ENCODE data around the gene PDZD7.
"Not testable (repeated sequence)": the region's sequence is repeated elsewhere in the genome, so short reads cannot be mapped to it uniquely, and the experiment has no call there.

The PDZD7 gene

GRCh38 chr10:100977436-100977835 lies 53.5 kb downstream of the PDZD7 start:
- no peak overlapping the region for H3K4me3 ChIP-seq (ENCODE audit: control insufficient read depth, low read depth, low read length)
- TF ChIP-seq CTCF (conservative IDR thresholded peaks at IDR 0.05; ENCODE audit: control insufficient read depth, insufficient read depth, low read depth, low read length) = no peak
- no peak for DNase-seq (ENCODE audit: low read depth)

GRCh38 chr10:100976906-100977305 lies 54.0 kb downstream of the PDZD7 start:
- no peak for TF ChIP-seq CTCF (conservative IDR thresholded peaks at IDR 0.05; ENCODE audit: control insufficient read depth, insufficient read depth, low read depth, low read length)
- no peak overlapping the region for H3K4me3 ChIP-seq (ENCODE audit: control insufficient read depth, low read depth, low read length)
- no peak for DNase-seq (ENCODE audit: low read depth)

GRCh38 chr10:100975397-100975796 lies 55.5 kb downstream of the PDZD7 start:
- not testable (repeated sequence) for H3K4me3 ChIP-seq (ENCODE audit: control insufficient read depth, low read depth, low read length); DNase-seq (ENCODE audit: low read depth)

- no peak for DNase-seq (ENCODE audit: low read depth)
- H3K4me3 ChIP-seq (ENCODE audit: control insufficient read depth, low read depth, low read length) = no peak overlapping the region
- TF ChIP-seq CTCF (conservative IDR thresholded peaks at IDR 0.05; ENCODE audit: control insufficient read depth, insufficient read depth, low read depth, low read length) = no peak
These were observed 57.9 kb downstream of the PDZD7 start for GRCh38 chr10:100972904-100973535.

GRCh38 chr10:100972115-100972903 lies 58.6 kb downstream of the PDZD7 start:
- no peak for DNase-seq (ENCODE audit: low read depth)
- TF ChIP-seq CTCF (conservative IDR thresholded peaks at IDR 0.05; ENCODE audit: control insufficient read depth, insufficient read depth, low read depth, low read length) = no peak
- no peak overlapping the region for H3K4me3 ChIP-seq (ENCODE audit: control insufficient read depth, low read depth, low read length)

GRCh38 chr10:100970914-100971811 lies 59.8 kb downstream of the PDZD7 start:
- no peak for DNase-seq (ENCODE audit: low read depth)
- no peak for TF ChIP-seq CTCF (conservative IDR thresholded peaks at IDR 0.05; ENCODE audit: control insufficient read depth, insufficient read depth, low read depth, low read length)
- H3K4me3 ChIP-seq (ENCODE audit: control insufficient read depth, low read depth, low read length) = no peak overlapping the region
